Keratinocyte (primary cell): ENCODE data around the gene KRT7.

Source experiments
- CTCF ChIP-seq, 3 experiments: IDR thresholded peaks in 1 of 3; conservative IDR thresholded peaks in 1 of 3; optimal IDR thresholded peaks in 1 of 3; 2 replicates in 2 of 3; 3 replicates in 1 of 3; pipeline versions ENCODE3 to v1.5.1; 2011; ENCODE audit warnings: low read length in 3 of 3, mild to moderate bottlenecking in 3 of 3, moderate library complexity in 2 of 3, control low read depth in 1 of 3, inconsistent platforms in 1 of 3; ENCODE audit not compliant: insufficient read depth in 2 of 3; ENCODE audit errors: extremely low read depth in 1 of 3
- EZH2 ChIP-seq: IDR thresholded peaks from one replicate; pipeline ENCODE4 v1.6.1; 2012; ENCODE audit warnings: inconsistent platforms, mild to moderate bottlenecking, low read length, moderate library complexity

- no peak for TF ChIP-seq EZH2
- TF ChIP-seq CTCF (optimal IDR thresholded peaks at IDR 0.05 in 1 of 3, IDR thresholded peaks at IDR 0.05 in 1 of 3, conservative IDR thresholded peaks at IDR 0.05 in 1 of 3; ENCODE audit: extremely low read depth in 1 of 3, insufficient read depth in 2 of 3, low read length in 3 of 3): no peak
Measured at GRCh38 chr12:52193991-52194390, 39.1 kb upstream of the KRT7 start.
